GM12878 (cell line): ENCODE measurements around the gene PRR13. TPM values are rescaled to one million over a fixed set of nuclear protein-coding genes. Genes with fewer than 3 reads are reported as not detected.

Experiments used
- ATAC-seq: fragments of 200-7000 bp; cut with Tn5 transposase; 3 replicates; pipeline ENCODE4 v1.9.1; 2020; ENCODE audit warnings: mild to moderate bottlenecking, moderate library complexity
- BruUV-seq: library from RNA; stranded (reverse); fragments of 400-500 nt; replicated peaks from 2 replicates; lab custom pipeline; 2021; lab: Mats Ljungman, UMichigan
- CTCF ChIA-PET: fragments of 300-600 bp; sonication (Branson Sonifier 250); formaldehyde crosslinking; extraction: SDS; loops from one replicate; lab custom pipeline; 2021; ENCODE audit warnings: inconsistent platforms; lab: Yijun Ruan, JAX
- POLR2A ChIA-PET: fragments of 350-600 bp; formaldehyde crosslinking; extraction: SDS; loops from one replicate; lab custom pipeline; 2021; ENCODE audit warnings: inconsistent platforms; lab: Charles Lee
- RAD21 ChIA-PET: fragments of 300-600 bp; sonication (Branson Sonifier 250); formaldehyde crosslinking; loops from one replicate; lab custom pipeline; 2023; ENCODE audit warnings: antibody characterized with exemption; ENCODE audit not compliant: unreplicated experiment; lab: Charles Lee
- SMC1A ChIA-PET: fragments of 300-600 bp; sonication (Branson Sonifier 250); formaldehyde crosslinking; loops from one replicate; lab custom pipeline; 2023; ENCODE audit not compliant: unreplicated experiment, uncharacterized antibody; lab: Charles Lee
- DNase-seq: peaks from one replicate; pipeline ENCODE4 v3.0.0-alpha.2; 2011; ENCODE audit warnings: low read depth, low spot score
- FAIRE-seq: peaks from 3 replicates; lab custom pipeline; 2011; peaks lifted over from hg19 to GRCh38; lab: Jason Lieb, UNC
- H2AFZ ChIP-seq: 2 replicates; pipeline ENCODE4 v1.6.0; 2011; ENCODE audit warnings: low read depth, low read length, control low read depth; ENCODE audit not compliant: control insufficient read depth
- H3K27ac ChIP-seq: 2 replicates; pipeline ENCODE4 v1.5.1; 2011; ENCODE audit warnings: control low read depth; ENCODE audit not compliant: control insufficient read depth, insufficient read depth
- H3K27me3 ChIP-seq, 2 experiments: replicated peaks in 1 of 2; 2 replicates each; pipeline versions ENCODE4 v1.6.0 to v1.6.1; 2011; ENCODE audit warnings: low read length in 1 of 2; ENCODE audit not compliant: control insufficient read depth in 2 of 2, insufficient read depth in 2 of 2
- H3K36me3 ChIP-seq, 2 experiments: 2 replicates each; pipeline ENCODE4 v1.5.1; 2011; ENCODE audit warnings: low read length in 1 of 2; ENCODE audit not compliant: control insufficient read depth in 2 of 2, insufficient read depth in 2 of 2
- H3K4me1 ChIP-seq: 2 replicates; pipeline ENCODE4 v1.6.1; 2011; ENCODE audit warnings: mild to moderate bottlenecking, low read length, moderate library complexity, mixed read lengths; ENCODE audit not compliant: control insufficient read depth, insufficient read depth
- H3K4me2 ChIP-seq: 2 replicates; pipeline ENCODE4 v1.6.0; 2011; ENCODE audit warnings: control low read depth; ENCODE audit not compliant: control insufficient read depth, insufficient read depth
- H3K4me3 ChIP-seq: fragments of 200-600 bp; sonication (generic); 2 replicates; pipeline ENCODE4 v1.5.1; 2016
- H3K79me2 ChIP-seq: 2 replicates; pipeline ENCODE4 v1.6.0; 2011; ENCODE audit warnings: low read length; ENCODE audit not compliant: control insufficient read depth, insufficient read depth
- H3K9ac ChIP-seq: 2 replicates; pipeline ENCODE4 v1.8.0; 2011; ENCODE audit warnings: low read length, control low read depth, mixed read lengths; ENCODE audit not compliant: control insufficient read depth, insufficient read depth
- H3K9me3 ChIP-seq: replicated peaks from 3 replicates; pipeline ENCODE4 v1.5.1; 2011; ENCODE audit warnings: mild to moderate bottlenecking, low read length; ENCODE audit not compliant: control insufficient read depth, insufficient read depth
- H4K20me1 ChIP-seq: 2 replicates; pipeline ENCODE4 v1.6.0; 2011; ENCODE audit not compliant: control insufficient read depth, insufficient read depth
- CBX3 ChIP-seq: fragments of 200-600 bp; sonication (generic); IDR thresholded peaks from 2 replicates; pipeline ENCODE4 v1.6.1; 2016; ENCODE audit warnings: low read depth, borderline replicate concordance
- EZH2 ChIP-seq: IDR thresholded peaks from 2 replicates; pipeline ENCODE4 v1.6.1; 2012; ENCODE audit warnings: low read depth, mild to moderate bottlenecking, control low read depth, inconsistent platforms, low read length, borderline replicate concordance; ENCODE audit not compliant: control insufficient read depth
- FOXK2 ChIP-seq: fragments of 450-650 bp; IDR thresholded peaks from 2 replicates; pipeline ENCODE4 v1.6.1; 2017; ENCODE audit warnings: mild to moderate bottlenecking, moderate library complexity
- IKZF2 ChIP-seq, 2 experiments: fragments of 450-650 bp; IDR thresholded peaks; 2 replicates each; pipeline ENCODE4 v1.6.1; 2017; ENCODE audit warnings: mild to moderate bottlenecking in 2 of 2, moderate library complexity in 2 of 2
- MEF2A ChIP-seq: IDR thresholded peaks from 2 replicates; pipeline ENCODE4 v1.6.1; 2011; ENCODE audit warnings: low read depth, mild to moderate bottlenecking, low read length, moderate library complexity; ENCODE audit not compliant: insufficient read depth
- MYC ChIP-seq: IDR thresholded peaks from 2 replicates; pipeline ENCODE4 v1.6.1; 2011; ENCODE audit warnings: mild to moderate bottlenecking, low read length, moderate library complexity, inconsistent platforms; ENCODE audit not compliant: insufficient read depth, insufficient replicate concordance, insufficient read length, severe bottlenecking
- NKRF ChIP-seq: fragments of 450-650 bp; conservative IDR thresholded peaks from 2 replicates; pipeline ENCODE4 v1.6.1; 2017; ENCODE audit warnings: mild to moderate bottlenecking, moderate library complexity
- RBBP5 ChIP-seq: fragments of 200-600 bp; sonication (generic); conservative IDR thresholded peaks from 2 replicates; pipeline ENCODE4 v1.6.1; 2016
- SMARCA5 ChIP-seq: fragments of 450-650 bp; IDR thresholded peaks from 2 replicates; pipeline ENCODE4 v1.6.1; 2017; ENCODE audit warnings: mild to moderate bottlenecking
- WGBS: methylation state at CpG from one replicate; pipeline ENCODE4 v1.1.6; 2016; ENCODE audit warnings: low lambda C conversion rate; ENCODE audit not compliant: insufficient replicate concordance, insufficient coverage; ENCODE audit errors: missing lambda C conversion rate; 5-methylcytosine and 5-hydroxymethylcytosine counted together
- in situ Hi-C: fragments of 300-500 bp; cut with MboI; formaldehyde crosslinking; loops from 9 replicates; pipeline ENCODE4 v1.14.3; 2018; ENCODE audit warnings: mixed read lengths
- intact Hi-C: fragments of 100-400 bp; cut with micrococcal nuclease; formaldehyde crosslinking; loops from one replicate; pipeline ENCODE4 v1.14.2; 2022; ENCODE audit not compliant: unreplicated experiment
- polyA plus RNA-seq, 11 experiments: library from polyadenylated mRNA; depleted of rRNA in 4 of 11; unstranded in 6 of 11; stranded (reverse) in 5 of 11; fragments of >200 nt; fragmentation: Nextera tagmentation in 4 of 11; fragmentation: Illumina TruSeq in 1 of 11; extraction: Ambion mirVana in 4 of 11; extraction: Trizol in 1 of 11; gene quantifications; 1 replicate in 1 of 11; 2 replicates in 10 of 11; pipeline versions ENCODE4 v1.2.1 to v1.2.3, GENCODE V29; 2011 to 2016; ENCODE audit warnings: inconsistent platforms in 2 of 11, missing spikeins in 2 of 11, low read depth in 1 of 11
- total RNA-seq, 4 experiments: library from RNA; depleted of rRNA in 3 of 4; stranded (reverse); fragments of >200 nt in 3 of 4; fragmentation: Illumina TruSeq in 1 of 4; extraction: Trizol in 1 of 4; gene quantifications; 2 replicates each; pipeline versions ENCODE4 v1.2.1 to v1.2.3, GENCODE V29; 2013 to 2021
- TF ChIP-seq, protein P1 (sequence below): fragments of 450-650 bp; IDR thresholded peaks from 2 replicates; pipeline ENCODE4 v1.6.1; 2016; ENCODE audit warnings: mild to moderate bottlenecking
- TF ChIP-seq, protein P2 (sequence below): IDR thresholded peaks from 2 replicates; pipeline ENCODE4 v1.6.1; 2011; ENCODE audit warnings: low read depth, low read length, improper control_type of control experiment, borderline replicate concordance
- TF ChIP-seq, protein P3 (sequence below): fragments of 450-650 bp; IDR thresholded peaks from 2 replicates; pipeline ENCODE4 v1.6.1; 2016; ENCODE audit warnings: mild to moderate bottlenecking, moderate library complexity, borderline replicate concordance

The PRR13 gene
- total and polyA plus RNA-seq, 10 of the 15 experiments (the other 5 are each of a cell fraction or from before 2014, with no cell fraction given), result 94.2 to 462 (median 276) TPM

DNA sequence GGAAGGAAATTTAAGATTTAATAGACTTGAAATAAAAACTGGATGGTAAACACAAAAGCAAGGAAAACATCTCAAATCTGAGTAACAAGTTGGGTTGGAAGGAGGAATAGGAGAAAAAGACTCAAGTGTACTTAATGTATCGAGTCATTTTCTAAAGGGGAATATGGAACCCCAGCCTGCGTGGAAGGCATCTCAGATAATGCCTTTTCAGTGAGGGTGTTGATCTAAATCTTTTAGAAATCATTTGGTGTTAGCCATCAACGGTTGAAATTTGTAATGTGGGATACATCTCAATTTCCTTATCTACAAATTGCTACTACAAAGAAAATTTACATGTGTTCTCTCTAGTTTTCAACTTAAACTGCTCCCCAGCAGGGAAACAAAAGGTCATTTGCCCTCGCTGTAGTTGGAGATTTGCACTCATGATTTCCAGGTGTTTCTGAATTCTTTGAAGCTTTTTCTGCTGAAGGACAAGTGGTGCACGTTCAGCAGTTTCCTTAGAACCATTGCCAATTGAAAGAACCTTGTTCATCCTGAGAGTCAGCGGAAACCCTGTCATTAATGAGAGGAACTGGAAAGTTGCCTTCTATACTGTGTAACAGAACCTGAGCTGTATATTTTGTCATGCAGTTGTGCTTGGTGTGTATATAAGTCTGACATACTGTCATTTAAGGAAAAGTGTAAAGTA lies 12.6 kb downstream of the PRR13 start:
- SMC1A ChIA-PET, result interaction anchor here (1.1 to 2.4 kb wide), 4 partner anchors 8 to 54 kb away, joined by 3 to 9 read pairs (median 5); no protein-coding TSS in a partner anchor
- in situ Hi-C loops, result no loop called here
- Histone ChIP-seq H3K27me3 (no peaks in the 10 kb centered on the region), H3K9ac (peak overlapping the region; percentile 96), H3K4me2 (peak overlapping the region; percentile 83), H3K79me2 (peaks cover 50% of the 10 kb centered on the region), H3K4me1 (peaks cover 5% of the 10 kb centered on the region), H3K4me3 (peak overlapping the region; percentile 97), H4K20me1 (peaks cover 11% of the 10 kb centered on the region), H3K27ac (no peak overlapping the region), H2AFZ (no peak overlapping the region), H3K36me3 (peaks cover 9 to 42% of the 10 kb centered on the region in 2 experiments), H3K9me3 (no peaks in the 10 kb centered on the region)
- POLR2A ChIA-PET, result interaction anchor here (0.7 to 2.5 kb wide), 6 partner anchors 13 to 129 kb away, joined by 3 to 7 read pairs (median 4); partner anchors contain the start of gene PRR13
- WGBS, result 40% methylated on average over 6 of the region's 6 CpGs
- RAD21 ChIA-PET, result no interaction called here
- ATAC-seq (no peak), DNase-seq (no peak), FAIRE-seq (no peak)
- no TSS peak for BruUV-seq
- CTCF ChIA-PET, result interaction anchor here (0.8 to 4.9 kb wide), 7 partner anchors 8 to 126 kb away, joined by 3 to 30 read pairs (median 5); partner anchors contain the start of gene TARBP2
- TF ChIP-seq FOXK2, result no peak
- TF ChIP-seq, protein P1, sequence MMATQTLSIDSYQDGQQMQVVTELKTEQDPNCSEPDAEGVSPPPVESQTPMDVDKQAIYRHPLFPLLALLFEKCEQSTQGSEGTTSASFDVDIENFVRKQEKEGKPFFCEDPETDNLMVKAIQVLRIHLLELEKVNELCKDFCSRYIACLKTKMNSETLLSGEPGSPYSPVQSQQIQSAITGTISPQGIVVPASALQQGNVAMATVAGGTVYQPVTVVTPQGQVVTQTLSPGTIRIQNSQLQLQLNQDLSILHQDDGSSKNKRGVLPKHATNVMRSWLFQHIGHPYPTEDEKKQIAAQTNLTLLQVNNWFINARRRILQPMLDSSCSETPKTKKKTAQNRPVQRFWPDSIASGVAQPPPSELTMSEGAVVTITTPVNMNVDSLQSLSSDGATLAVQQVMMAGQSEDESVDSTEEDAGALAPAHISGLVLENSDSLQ, result no peak
- no peak for TF ChIP-seq CBX3
- no peak for TF ChIP-seq IKZF2 (IDR thresholded peaks at IDR 0.05)
- TF ChIP-seq, protein P2, sequence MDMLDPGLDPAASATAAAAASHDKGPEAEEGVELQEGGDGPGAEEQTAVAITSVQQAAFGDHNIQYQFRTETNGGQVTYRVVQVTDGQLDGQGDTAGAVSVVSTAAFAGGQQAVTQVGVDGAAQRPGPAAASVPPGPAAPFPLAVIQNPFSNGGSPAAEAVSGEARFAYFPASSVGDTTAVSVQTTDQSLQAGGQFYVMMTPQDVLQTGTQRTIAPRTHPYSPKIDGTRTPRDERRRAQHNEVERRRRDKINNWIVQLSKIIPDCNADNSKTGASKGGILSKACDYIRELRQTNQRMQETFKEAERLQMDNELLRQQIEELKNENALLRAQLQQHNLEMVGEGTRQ, result no peak
- TF ChIP-seq MEF2A, result no peak
- no peak for TF ChIP-seq EZH2
- TF ChIP-seq, protein P3, sequence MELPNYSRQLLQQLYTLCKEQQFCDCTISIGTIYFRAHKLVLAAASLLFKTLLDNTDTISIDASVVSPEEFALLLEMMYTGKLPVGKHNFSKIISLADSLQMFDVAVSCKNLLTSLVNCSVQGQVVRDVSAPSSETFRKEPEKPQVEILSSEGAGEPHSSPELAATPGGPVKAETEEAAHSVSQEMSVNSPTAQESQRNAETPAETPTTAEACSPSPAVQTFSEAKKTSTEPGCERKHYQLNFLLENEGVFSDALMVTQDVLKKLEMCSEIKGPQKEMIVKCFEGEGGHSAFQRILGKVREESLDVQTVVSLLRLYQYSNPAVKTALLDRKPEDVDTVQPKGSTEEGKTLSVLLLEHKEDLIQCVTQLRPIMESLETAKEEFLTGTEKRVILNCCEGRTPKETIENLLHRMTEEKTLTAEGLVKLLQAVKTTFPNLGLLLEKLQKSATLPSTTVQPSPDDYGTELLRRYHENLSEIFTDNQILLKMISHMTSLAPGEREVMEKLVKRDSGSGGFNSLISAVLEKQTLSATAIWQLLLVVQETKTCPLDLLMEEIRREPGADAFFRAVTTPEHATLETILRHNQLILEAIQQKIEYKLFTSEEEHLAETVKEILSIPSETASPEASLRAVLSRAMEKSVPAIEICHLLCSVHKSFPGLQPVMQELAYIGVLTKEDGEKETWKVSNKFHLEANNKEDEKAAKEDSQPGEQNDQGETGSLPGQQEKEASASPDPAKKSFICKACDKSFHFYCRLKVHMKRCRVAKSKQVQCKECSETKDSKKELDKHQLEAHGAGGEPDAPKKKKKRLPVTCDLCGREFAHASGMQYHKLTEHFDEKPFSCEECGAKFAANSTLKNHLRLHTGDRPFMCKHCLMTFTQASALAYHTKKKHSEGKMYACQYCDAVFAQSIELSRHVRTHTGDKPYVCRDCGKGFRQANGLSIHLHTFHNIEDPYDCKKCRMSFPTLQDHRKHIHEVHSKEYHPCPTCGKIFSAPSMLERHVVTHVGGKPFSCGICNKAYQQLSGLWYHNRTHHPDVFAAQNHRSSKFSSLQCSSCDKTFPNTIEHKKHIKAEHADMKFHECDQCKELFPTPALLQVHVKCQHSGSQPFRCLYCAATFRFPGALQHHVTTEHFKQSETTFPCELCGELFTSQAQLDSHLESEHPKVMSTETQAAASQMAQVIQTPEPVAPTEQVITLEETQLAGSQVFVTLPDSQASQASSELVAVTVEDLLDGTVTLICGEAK, result no peak
- TF ChIP-seq NKRF, result no peak
- TF ChIP-seq RBBP5, result no peak
- TF ChIP-seq MYC, result no peak
- no peak for TF ChIP-seq SMARCA5
- intact Hi-C loops, result loop anchor here (2.0 to 5.0 kb wide), 2 partner anchors 48 to 73 kb away; partner anchors contain the start of genes SP1 and TARBP2
